GM04504 (cell line): Measurements from ENCODE around the gene EVI5.
"Not testable (repeated sequence)": the region's sequence is repeated elsewhere in the genome, so short reads cannot be mapped to it uniquely, and the experiment has no call there.

Experiments
- DNase-seq: peaks from one replicate; pipeline ENCODE4 v3.0.0-alpha.2; 2012; ENCODE audit warnings: low read depth

The EVI5 gene

GRCh38 chr1:92791487-92792066 lies 6.7 kb upstream of the EVI5 start:
- no peak for DNase-seq

GRCh38 chr1:92790867-92791266 lies 6.0 kb upstream of the EVI5 start:
- DNase-seq, result no peak

- DNase-seq, result no peak
These were observed 5.2 kb upstream of the EVI5 start for GRCh38 chr1:92790081-92790480.

- no peak for DNase-seq
These were observed 1.4 kb upstream of the EVI5 start for GRCh38 chr1:92786111-92786901.

- DNase-seq, result no peak
These were observed 778 bp downstream of the EVI5 start for GRCh38 chr1:92784021-92784638.

- not testable (repeated sequence) for DNase-seq
These were observed 1.4 kb downstream of the EVI5 start for GRCh38 chr1:92783550-92783949.

- no peak for DNase-seq
These were observed 6.5 kb downstream of the EVI5 start for GRCh38 chr1:92778376-92778775.

- DNase-seq, result no peak
These were observed 10.5 kb downstream of the EVI5 start for GRCh38 chr1:92774407-92774806.

- DNase-seq, result not testable (repeated sequence)
These were observed 11.2 kb downstream of the EVI5 start for GRCh38 chr1:92773749-92774148.

GRCh38 chr1:92769856-92770255 lies 15.1 kb downstream of the EVI5 start:
- DNase-seq, result no peak

GRCh38 chr1:92768915-92769314 lies 16.0 kb downstream of the EVI5 start:
- no peak for DNase-seq

GRCh38 chr1:92768296-92768695 lies 16.6 kb downstream of the EVI5 start:
- no peak for DNase-seq

- no peak for DNase-seq
These were observed 20.8 kb downstream of the EVI5 start for GRCh38 chr1:92764116-92764515.

- DNase-seq, result no peak
These were observed 22.6 kb downstream of the EVI5 start for GRCh38 chr1:92762355-92762754.

GRCh38 chr1:92759361-92759760 lies 25.5 kb downstream of the EVI5 start:
- DNase-seq, result no peak

GRCh38 chr1:92756537-92756936 lies 28.4 kb downstream of the EVI5 start:
- DNase-seq, result no peak

- DNase-seq, result no peak
These were observed 29.1 kb downstream of the EVI5 start for GRCh38 chr1:92755541-92756461.

- no peak for DNase-seq
These were observed 30.2 kb downstream of the EVI5 start for GRCh38 chr1:92754719-92755050.

GRCh38 chr1:92754000-92754718 lies 30.7 kb downstream of the EVI5 start:
- DNase-seq, result peak; percentile 61

GRCh38 chr1:92752719-92753118 lies 32.2 kb downstream of the EVI5 start:
- no peak for DNase-seq

- DNase-seq, result no peak
These were observed 35.8 kb downstream of the EVI5 start for GRCh38 chr1:92749024-92749634.
